Neural cell (in vitro differentiated cells): ENCODE results near the gene DLST.

Source experiments
- CTCF ChIP-seq: fragments of 450-650 bp; IDR thresholded peaks from 2 replicates; pipeline ENCODE4 v1.5.1; 2014; ENCODE audit warnings: antibody characterized with exemption, mild to moderate bottlenecking, moderate library complexity; ENCODE audit not compliant: poor library complexity, severe bottlenecking
- EP300 ChIP-seq: fragments of 450-650 bp; conservative IDR thresholded peaks from 2 replicates; pipeline ENCODE4 v1.6.1; 2014; ENCODE audit warnings: antibody characterized with exemption, mild to moderate bottlenecking, moderate library complexity; ENCODE audit not compliant: poor library complexity, severe bottlenecking
- EZH2 ChIP-seq: fragments of 200-600, 300-800 bp; shearing (Covaris generic), sonication (generic); IDR thresholded peaks from 2 replicates; pipeline ENCODE4 v1.6.1; 2014; ENCODE audit warnings: antibody characterized with exemption, low read length, borderline replicate concordance, mild to moderate bottlenecking; ENCODE audit not compliant: insufficient read depth, poor library complexity, severe bottlenecking
- MXI1 ChIP-seq: fragments of 450-650 bp; conservative IDR thresholded peaks from 2 replicates; pipeline ENCODE4 v1.6.1; 2014; ENCODE audit warnings: antibody characterized with exemption, mild to moderate bottlenecking; ENCODE audit not compliant: poor library complexity, severe bottlenecking
- POLR2AphosphoS5 ChIP-seq: IDR thresholded peaks from 2 replicates; pipeline ENCODE4 v1.6.1; 2012
- RAD21 ChIP-seq: fragments of 450-650 bp; conservative IDR thresholded peaks from 2 replicates; pipeline ENCODE4 v1.6.1; 2014; ENCODE audit warnings: antibody characterized with exemption, mild to moderate bottlenecking, moderate library complexity
- REST ChIP-seq: IDR thresholded peaks from 2 replicates; pipeline ENCODE4 v1.6.1; 2012; ENCODE audit warnings: borderline replicate concordance
- SMC3 ChIP-seq: fragments of 450-650 bp; conservative IDR thresholded peaks from 2 replicates; pipeline ENCODE4 v1.6.1; 2014; ENCODE audit warnings: antibody characterized with exemption, mild to moderate bottlenecking, moderate library complexity; ENCODE audit not compliant: poor library complexity
- TAF1 ChIP-seq: IDR thresholded peaks from 2 replicates; pipeline ENCODE4 v1.6.1; 2012; ENCODE audit warnings: low read depth

- TF ChIP-seq EZH2 (no peak), CTCF (no peak), TAF1 (no peak), POLR2AphosphoS5 (no peak), RAD21 (no peak), EP300 (no peak), MXI1 (no peak), SMC3 (no peak), REST (no peak)
Measured at GRCh38 chr14:74909501-74909900, 27.8 kb downstream of the DLST start.
